ENCODE data around the gene FBXW12.

DNA sequence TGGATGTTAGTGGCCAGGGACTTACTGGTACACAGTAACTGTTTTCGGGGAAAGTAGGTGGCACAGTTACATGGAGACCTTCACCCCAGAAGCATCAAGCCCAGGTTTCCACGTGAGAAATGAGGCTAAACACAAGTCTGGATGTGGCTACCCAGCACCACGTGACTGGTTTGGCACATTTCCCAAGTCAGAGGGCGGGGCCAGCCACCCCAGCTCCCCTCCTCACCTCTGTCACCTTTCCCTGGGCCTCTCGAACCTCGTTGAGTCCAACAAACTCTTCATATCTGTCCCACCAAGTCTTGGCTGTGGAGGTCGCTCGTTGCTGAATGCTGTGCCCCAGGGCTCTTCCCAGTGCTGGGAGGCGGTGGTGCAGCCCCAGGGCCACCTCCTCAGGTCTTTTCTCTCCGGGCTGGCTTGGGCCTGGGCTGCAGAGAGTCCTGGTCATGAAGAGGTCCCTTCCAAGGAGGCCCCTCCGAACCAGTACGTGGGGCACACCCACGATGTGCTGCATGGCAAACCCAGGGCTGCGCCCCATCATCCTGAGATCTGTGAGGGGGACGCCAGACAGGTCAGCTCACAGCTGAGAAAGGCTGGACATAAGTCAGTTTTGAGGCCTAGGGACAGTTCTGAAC lies 62.7 kb downstream of the FBXW12 start:
- TF ChIP-seq, protein P1, sequence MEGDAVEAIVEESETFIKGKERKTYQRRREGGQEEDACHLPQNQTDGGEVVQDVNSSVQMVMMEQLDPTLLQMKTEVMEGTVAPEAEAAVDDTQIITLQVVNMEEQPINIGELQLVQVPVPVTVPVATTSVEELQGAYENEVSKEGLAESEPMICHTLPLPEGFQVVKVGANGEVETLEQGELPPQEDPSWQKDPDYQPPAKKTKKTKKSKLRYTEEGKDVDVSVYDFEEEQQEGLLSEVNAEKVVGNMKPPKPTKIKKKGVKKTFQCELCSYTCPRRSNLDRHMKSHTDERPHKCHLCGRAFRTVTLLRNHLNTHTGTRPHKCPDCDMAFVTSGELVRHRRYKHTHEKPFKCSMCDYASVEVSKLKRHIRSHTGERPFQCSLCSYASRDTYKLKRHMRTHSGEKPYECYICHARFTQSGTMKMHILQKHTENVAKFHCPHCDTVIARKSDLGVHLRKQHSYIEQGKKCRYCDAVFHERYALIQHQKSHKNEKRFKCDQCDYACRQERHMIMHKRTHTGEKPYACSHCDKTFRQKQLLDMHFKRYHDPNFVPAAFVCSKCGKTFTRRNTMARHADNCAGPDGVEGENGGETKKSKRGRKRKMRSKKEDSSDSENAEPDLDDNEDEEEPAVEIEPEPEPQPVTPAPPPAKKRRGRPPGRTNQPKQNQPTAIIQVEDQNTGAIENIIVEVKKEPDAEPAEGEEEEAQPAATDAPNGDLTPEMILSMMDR (IDR thresholded peaks at IDR 0.05; ENCODE audit: low read depth, low read length, missing input control): no peak
- TF ChIP-seq, protein P2, sequence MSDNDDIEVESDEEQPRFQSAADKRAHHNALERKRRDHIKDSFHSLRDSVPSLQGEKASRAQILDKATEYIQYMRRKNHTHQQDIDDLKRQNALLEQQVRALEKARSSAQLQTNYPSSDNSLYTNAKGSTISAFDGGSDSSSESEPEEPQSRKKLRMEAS (IDR thresholded peaks at IDR 0.05): no peak
- TF ChIP-seq, protein P3, sequence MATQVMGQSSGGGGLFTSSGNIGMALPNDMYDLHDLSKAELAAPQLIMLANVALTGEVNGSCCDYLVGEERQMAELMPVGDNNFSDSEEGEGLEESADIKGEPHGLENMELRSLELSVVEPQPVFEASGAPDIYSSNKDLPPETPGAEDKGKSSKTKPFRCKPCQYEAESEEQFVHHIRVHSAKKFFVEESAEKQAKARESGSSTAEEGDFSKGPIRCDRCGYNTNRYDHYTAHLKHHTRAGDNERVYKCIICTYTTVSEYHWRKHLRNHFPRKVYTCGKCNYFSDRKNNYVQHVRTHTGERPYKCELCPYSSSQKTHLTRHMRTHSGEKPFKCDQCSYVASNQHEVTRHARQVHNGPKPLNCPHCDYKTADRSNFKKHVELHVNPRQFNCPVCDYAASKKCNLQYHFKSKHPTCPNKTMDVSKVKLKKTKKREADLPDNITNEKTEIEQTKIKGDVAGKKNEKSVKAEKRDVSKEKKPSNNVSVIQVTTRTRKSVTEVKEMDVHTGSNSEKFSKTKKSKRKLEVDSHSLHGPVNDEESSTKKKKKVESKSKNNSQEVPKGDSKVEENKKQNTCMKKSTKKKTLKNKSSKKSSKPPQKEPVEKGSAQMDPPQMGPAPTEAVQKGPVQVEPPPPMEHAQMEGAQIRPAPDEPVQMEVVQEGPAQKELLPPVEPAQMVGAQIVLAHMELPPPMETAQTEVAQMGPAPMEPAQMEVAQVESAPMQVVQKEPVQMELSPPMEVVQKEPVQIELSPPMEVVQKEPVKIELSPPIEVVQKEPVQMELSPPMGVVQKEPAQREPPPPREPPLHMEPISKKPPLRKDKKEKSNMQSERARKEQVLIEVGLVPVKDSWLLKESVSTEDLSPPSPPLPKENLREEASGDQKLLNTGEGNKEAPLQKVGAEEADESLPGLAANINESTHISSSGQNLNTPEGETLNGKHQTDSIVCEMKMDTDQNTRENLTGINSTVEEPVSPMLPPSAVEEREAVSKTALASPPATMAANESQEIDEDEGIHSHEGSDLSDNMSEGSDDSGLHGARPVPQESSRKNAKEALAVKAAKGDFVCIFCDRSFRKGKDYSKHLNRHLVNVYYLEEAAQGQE (IDR thresholded peaks at IDR 0.05): no peak
- no peak for TF ChIP-seq TAF1 (conservative IDR thresholded peaks at IDR 0.05)
- no peak for TF ChIP-seq HNF4A (conservative IDR thresholded peaks at IDR 0.05)
- no peak for TF ChIP-seq YY1 (IDR thresholded peaks at IDR 0.05)
- no peak for TF ChIP-seq EGR1 (IDR thresholded peaks at IDR 0.05; ENCODE audit: low read depth in 2 of 2)
- TF ChIP-seq, protein P4, sequence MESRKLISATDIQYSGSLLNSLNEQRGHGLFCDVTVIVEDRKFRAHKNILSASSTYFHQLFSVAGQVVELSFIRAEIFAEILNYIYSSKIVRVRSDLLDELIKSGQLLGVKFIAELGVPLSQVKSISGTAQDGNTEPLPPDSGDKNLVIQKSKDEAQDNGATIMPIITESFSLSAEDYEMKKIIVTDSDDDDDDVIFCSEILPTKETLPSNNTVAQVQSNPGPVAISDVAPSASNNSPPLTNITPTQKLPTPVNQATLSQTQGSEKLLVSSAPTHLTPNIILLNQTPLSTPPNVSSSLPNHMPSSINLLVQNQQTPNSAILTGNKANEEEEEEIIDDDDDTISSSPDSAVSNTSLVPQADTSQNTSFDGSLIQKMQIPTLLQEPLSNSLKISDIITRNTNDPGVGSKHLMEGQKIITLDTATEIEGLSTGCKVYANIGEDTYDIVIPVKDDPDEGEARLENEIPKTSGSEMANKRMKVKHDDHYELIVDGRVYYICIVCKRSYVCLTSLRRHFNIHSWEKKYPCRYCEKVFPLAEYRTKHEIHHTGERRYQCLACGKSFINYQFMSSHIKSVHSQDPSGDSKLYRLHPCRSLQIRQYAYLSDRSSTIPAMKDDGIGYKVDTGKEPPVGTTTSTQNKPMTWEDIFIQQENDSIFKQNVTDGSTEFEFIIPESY (IDR thresholded peaks at IDR 0.05): no peak
- TF ChIP-seq FOXA1 (IDR thresholded peaks at IDR 0.05): no peak
- TF ChIP-seq SP1 (IDR thresholded peaks at IDR 0.05): no peak
- no peak for TF ChIP-seq RAD21 (IDR thresholded peaks at IDR 0.05)
- no peak for TF ChIP-seq JUND (IDR thresholded peaks at IDR 0.05)
- no peak for TF ChIP-seq RXRA (IDR thresholded peaks at IDR 0.05)
- TF ChIP-seq, protein P5, sequence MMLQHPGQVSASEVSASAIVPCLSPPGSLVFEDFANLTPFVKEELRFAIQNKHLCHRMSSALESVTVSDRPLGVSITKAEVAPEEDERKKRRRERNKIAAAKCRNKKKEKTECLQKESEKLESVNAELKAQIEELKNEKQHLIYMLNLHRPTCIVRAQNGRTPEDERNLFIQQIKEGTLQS (IDR thresholded peaks at IDR 0.05): no peak
